Measurements from ENCODE around the gene OCLN.
"Not testable (repeated sequence)": the region's sequence is repeated elsewhere in the genome, so short reads cannot be mapped to it uniquely, and the experiment has no call there.

OCLN gene

GRCh38 chr5:69491838-69492390 lies 676 bp upstream of the OCLN start:
- no peak for DNase-seq

- no peak for DNase-seq
These were observed 369 bp downstream of the OCLN start for GRCh38 chr5:69492923-69493395.

GRCh38 chr5:69493396-69494133 lies 975 bp downstream of the OCLN start:
- DNase-seq = no peak

GRCh38 chr5:69494452-69494851 lies 1.9 kb downstream of the OCLN start:
- DNase-seq = no peak

- DNase-seq = no peak
These were observed 4.5 kb downstream of the OCLN start for GRCh38 chr5:69497006-69497520.

GRCh38 chr5:69498384-69498783 lies 5.8 kb downstream of the OCLN start:
- no peak for DNase-seq

GRCh38 chr5:69502367-69502766 lies 9.8 kb downstream of the OCLN start:
- no peak for DNase-seq

- no peak for DNase-seq
These were observed 10.3 kb downstream of the OCLN start for GRCh38 chr5:69502767-69503488.

GRCh38 chr5:69504036-69504435 lies 11.4 kb downstream of the OCLN start:
- DNase-seq = no peak

GRCh38 chr5:69505306-69505705 lies 12.7 kb downstream of the OCLN start:
- DNase-seq = no peak

GRCh38 chr5:69509212-69509611 lies 16.6 kb downstream of the OCLN start:
- no peak for DNase-seq

- no peak for DNase-seq
These were observed 18.1 kb downstream of the OCLN start for GRCh38 chr5:69510694-69511093.

- no peak for DNase-seq
These were observed 20.2 kb downstream of the OCLN start for GRCh38 chr5:69512740-69513260.

- not testable (repeated sequence) for DNase-seq
These were observed 23.0 kb downstream of the OCLN start for GRCh38 chr5:69515570-69515969.

GRCh38 chr5:69516769-69517168 lies 24.2 kb downstream of the OCLN start:
- no peak for DNase-seq

- DNase-seq = peak; percentile 58
These were observed 25.2 kb downstream of the OCLN start for GRCh38 chr5:69517763-69518212.

- no peak for DNase-seq
These were observed 26.7 kb downstream of the OCLN start for GRCh38 chr5:69519285-69519684.

- no peak for DNase-seq
These were observed 29.4 kb downstream of the OCLN start for GRCh38 chr5:69522035-69522434.

- DNase-seq = no peak
These were observed 32.9 kb downstream of the OCLN start for GRCh38 chr5:69525490-69525889.

- DNase-seq = no peak
These were observed 34.1 kb downstream of the OCLN start for GRCh38 chr5:69526660-69527059.

- no peak for DNase-seq
These were observed 34.7 kb downstream of the OCLN start for GRCh38 chr5:69527128-69527770.

GRCh38 chr5:69528035-69528434 lies 35.4 kb downstream of the OCLN start:
- DNase-seq = peak; percentile 71

GRCh38 chr5:69528609-69529008 lies 36.0 kb downstream of the OCLN start:
- no peak for DNase-seq
